Esophagus squamous epithelium (tissue), 4 donors: Measurements from ENCODE around the gene ZWILCH.

Experiments used
- CTCF ChIP-seq, 6 experiments: fragments of 450-650 bp in 4 of 6; fragments of 200-600 bp in 2 of 6; sonication (generic) in 2 of 6; IDR thresholded peaks; one replicate each; pipeline ENCODE4 v1.5.1; 2016 to 2019; ENCODE audit warnings: antibody characterized with exemption in 6 of 6, mild to moderate bottlenecking in 4 of 6, moderate library complexity in 4 of 6
- POLR2A ChIP-seq, 4 donors: fragments of 450-650 bp; IDR thresholded peaks; one replicate each; pipeline ENCODE4 v1.6.1; 2017; ENCODE audit warnings: antibody characterized with exemption in 4 of 4, mild to moderate bottlenecking in 4 of 4, moderate library complexity in 3 of 4

- no peak for TF ChIP-seq CTCF (IDR thresholded peaks at IDR 0.05)
- TF ChIP-seq POLR2A (IDR thresholded peaks at IDR 0.05) = no peak
Observed at GRCh38 chr15:66459818-66460615, 45.1 kb upstream of the ZWILCH start.
